ENCODE data around the gene PSMD1.

Gene PSMD1

DNA sequence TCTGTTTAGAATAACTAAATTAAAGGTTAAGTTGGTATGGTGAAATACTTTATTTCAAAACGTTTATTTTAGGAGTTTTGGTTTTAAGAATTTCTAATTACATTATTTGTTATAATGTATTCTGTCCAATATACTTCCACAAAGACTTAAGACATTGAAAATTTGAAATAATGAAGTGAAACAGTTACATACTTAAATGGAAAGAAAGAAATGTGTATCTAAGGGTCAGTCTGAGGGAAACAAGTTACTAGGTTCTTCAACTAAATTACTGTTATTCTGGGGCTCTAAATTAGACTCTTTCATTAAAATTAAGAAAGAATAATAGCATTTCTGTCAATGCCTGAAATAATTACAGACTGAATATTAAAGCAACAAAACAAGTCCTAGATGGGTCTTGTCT lies 60.5 kb downstream of the PSMD1 start:
- TF ChIP-seq, protein P1, sequence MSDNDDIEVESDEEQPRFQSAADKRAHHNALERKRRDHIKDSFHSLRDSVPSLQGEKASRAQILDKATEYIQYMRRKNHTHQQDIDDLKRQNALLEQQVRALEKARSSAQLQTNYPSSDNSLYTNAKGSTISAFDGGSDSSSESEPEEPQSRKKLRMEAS (IDR thresholded peaks at IDR 0.05) = no peak
- no peak for TF ChIP-seq TEAD4 (IDR thresholded peaks at IDR 0.05)
- TF ChIP-seq RAD21 (IDR thresholded peaks at IDR 0.05; ENCODE audit: low read depth) = no peak
- TF ChIP-seq NFIC (IDR thresholded peaks at IDR 0.05) = no peak
- TF ChIP-seq, protein P2, sequence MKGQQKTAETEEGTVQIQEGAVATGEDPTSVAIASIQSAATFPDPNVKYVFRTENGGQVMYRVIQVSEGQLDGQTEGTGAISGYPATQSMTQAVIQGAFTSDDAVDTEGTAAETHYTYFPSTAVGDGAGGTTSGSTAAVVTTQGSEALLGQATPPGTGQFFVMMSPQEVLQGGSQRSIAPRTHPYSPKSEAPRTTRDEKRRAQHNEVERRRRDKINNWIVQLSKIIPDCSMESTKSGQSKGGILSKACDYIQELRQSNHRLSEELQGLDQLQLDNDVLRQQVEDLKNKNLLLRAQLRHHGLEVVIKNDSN (IDR thresholded peaks at IDR 0.05) = no peak
- TF ChIP-seq, protein P3, sequence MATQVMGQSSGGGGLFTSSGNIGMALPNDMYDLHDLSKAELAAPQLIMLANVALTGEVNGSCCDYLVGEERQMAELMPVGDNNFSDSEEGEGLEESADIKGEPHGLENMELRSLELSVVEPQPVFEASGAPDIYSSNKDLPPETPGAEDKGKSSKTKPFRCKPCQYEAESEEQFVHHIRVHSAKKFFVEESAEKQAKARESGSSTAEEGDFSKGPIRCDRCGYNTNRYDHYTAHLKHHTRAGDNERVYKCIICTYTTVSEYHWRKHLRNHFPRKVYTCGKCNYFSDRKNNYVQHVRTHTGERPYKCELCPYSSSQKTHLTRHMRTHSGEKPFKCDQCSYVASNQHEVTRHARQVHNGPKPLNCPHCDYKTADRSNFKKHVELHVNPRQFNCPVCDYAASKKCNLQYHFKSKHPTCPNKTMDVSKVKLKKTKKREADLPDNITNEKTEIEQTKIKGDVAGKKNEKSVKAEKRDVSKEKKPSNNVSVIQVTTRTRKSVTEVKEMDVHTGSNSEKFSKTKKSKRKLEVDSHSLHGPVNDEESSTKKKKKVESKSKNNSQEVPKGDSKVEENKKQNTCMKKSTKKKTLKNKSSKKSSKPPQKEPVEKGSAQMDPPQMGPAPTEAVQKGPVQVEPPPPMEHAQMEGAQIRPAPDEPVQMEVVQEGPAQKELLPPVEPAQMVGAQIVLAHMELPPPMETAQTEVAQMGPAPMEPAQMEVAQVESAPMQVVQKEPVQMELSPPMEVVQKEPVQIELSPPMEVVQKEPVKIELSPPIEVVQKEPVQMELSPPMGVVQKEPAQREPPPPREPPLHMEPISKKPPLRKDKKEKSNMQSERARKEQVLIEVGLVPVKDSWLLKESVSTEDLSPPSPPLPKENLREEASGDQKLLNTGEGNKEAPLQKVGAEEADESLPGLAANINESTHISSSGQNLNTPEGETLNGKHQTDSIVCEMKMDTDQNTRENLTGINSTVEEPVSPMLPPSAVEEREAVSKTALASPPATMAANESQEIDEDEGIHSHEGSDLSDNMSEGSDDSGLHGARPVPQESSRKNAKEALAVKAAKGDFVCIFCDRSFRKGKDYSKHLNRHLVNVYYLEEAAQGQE (IDR thresholded peaks at IDR 0.05; ENCODE audit: low read depth) = no peak
- TF ChIP-seq EP300 (IDR thresholded peaks at IDR 0.05; ENCODE audit: borderline replicate concordance) = no peak
- TF ChIP-seq CREB1 (IDR thresholded peaks at IDR 0.05; ENCODE audit: low read depth) = no peak
- no peak for TF ChIP-seq EGR1 (IDR thresholded peaks at IDR 0.05)
- no peak for TF ChIP-seq TCF12 (IDR thresholded peaks at IDR 0.05; ENCODE audit: low read depth)
- no peak for TF ChIP-seq YY1 (IDR thresholded peaks at IDR 0.05; ENCODE audit: low read depth)
- no peak for TF ChIP-seq FOXM1 (IDR thresholded peaks at IDR 0.05; ENCODE audit: borderline replicate concordance, low read depth)
- TF ChIP-seq CEBPB (IDR thresholded peaks at IDR 0.05) = no peak
- no peak for TF ChIP-seq TAF1 (IDR thresholded peaks at IDR 0.05; ENCODE audit: low read depth)
- no peak for TF ChIP-seq ZBTB7A (IDR thresholded peaks at IDR 0.05; ENCODE audit: low read depth)

DNA sequence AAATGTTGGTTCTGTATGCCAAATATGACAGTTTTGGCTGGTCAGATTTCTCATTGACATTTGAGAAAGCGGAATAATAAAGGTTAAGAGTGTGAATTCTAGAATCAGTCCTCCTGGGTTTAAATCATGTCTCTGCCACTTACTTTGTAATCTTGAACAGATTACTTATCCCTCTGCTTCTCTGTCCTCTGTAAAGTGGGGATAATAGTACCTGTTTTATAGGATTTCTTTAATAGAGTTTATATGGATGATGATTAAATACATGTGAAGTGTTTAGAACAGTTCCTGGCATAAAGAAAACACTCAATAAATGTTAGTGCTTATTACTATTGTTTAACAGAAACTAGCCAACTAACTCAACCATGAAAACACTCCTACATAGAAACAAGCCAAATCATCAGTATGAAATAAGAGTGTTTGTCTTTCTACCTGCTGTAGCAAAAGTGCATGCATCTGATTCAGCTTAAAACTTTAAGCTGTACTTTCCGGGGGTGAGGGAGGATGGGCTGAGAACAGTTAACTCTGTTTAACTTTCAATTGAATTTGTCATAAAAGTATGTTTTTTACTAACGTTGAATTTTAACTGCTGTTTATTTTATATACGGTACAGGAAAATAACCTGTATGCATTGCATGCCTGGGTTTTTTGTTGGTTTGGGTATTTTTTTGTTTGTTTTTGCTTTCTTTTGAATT lies 61.4 kb downstream of the PSMD1 start:
- no peak for TF ChIP-seq CEBPB (IDR thresholded peaks at IDR 0.05)
- TF ChIP-seq CREB1 (IDR thresholded peaks at IDR 0.05; ENCODE audit: low read depth) = no peak
- TF ChIP-seq FOXM1 (IDR thresholded peaks at IDR 0.05; ENCODE audit: borderline replicate concordance, low read depth) = no peak
- no peak for TF ChIP-seq TAF1 (IDR thresholded peaks at IDR 0.05; ENCODE audit: low read depth)
- TF ChIP-seq, protein P2 (IDR thresholded peaks at IDR 0.05) = no peak
- TF ChIP-seq EGR1 (IDR thresholded peaks at IDR 0.05) = no peak
- no peak for TF ChIP-seq RAD21 (IDR thresholded peaks at IDR 0.05; ENCODE audit: low read depth)
- TF ChIP-seq NFIC (IDR thresholded peaks at IDR 0.05) = no peak
- no peak for TF ChIP-seq TEAD4 (IDR thresholded peaks at IDR 0.05)
- no peak for TF ChIP-seq EP300 (IDR thresholded peaks at IDR 0.05; ENCODE audit: borderline replicate concordance)
- TF ChIP-seq TCF12 (IDR thresholded peaks at IDR 0.05; ENCODE audit: low read depth) = no peak

DNA sequence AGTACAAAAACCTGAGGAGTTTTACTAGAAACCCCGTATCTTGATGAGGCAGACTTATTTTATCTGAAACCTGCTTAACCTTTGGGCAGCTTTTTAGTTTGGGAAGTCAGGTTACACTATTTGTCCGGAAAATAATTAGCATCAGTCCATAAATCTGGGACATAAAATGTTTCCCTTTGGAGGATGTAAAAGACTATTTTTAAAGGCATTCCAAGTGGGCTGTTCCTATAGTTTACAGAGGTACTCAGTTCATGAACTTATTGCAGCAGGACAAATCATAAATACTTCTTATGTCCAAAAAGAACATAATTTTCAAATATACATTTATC lies 61.9 kb downstream of the PSMD1 start:
- no peak for TF ChIP-seq CREB1 (IDR thresholded peaks at IDR 0.05; ENCODE audit: low read depth)
- TF ChIP-seq FOXM1 (IDR thresholded peaks at IDR 0.05; ENCODE audit: borderline replicate concordance, low read depth) = no peak
- no peak for TF ChIP-seq CEBPB (IDR thresholded peaks at IDR 0.05)
- no peak for TF ChIP-seq YY1 (IDR thresholded peaks at IDR 0.05; ENCODE audit: low read depth)
- TF ChIP-seq, protein P3 (IDR thresholded peaks at IDR 0.05; ENCODE audit: low read depth) = no peak
- no peak for TF ChIP-seq RAD21 (IDR thresholded peaks at IDR 0.05; ENCODE audit: low read depth)
- TF ChIP-seq, protein P1 (IDR thresholded peaks at IDR 0.05) = no peak
- TF ChIP-seq EP300 (IDR thresholded peaks at IDR 0.05; ENCODE audit: borderline replicate concordance) = no peak
- TF ChIP-seq, protein P2 (IDR thresholded peaks at IDR 0.05) = no peak
- TF ChIP-seq TCF12 (IDR thresholded peaks at IDR 0.05; ENCODE audit: low read depth) = no peak
- TF ChIP-seq EGR1 (IDR thresholded peaks at IDR 0.05) = no peak
- no peak for TF ChIP-seq TEAD4 (IDR thresholded peaks at IDR 0.05)
- no peak for TF ChIP-seq TAF1 (IDR thresholded peaks at IDR 0.05; ENCODE audit: low read depth)
- TF ChIP-seq NFIC (IDR thresholded peaks at IDR 0.05) = no peak
- TF ChIP-seq ZBTB7A (IDR thresholded peaks at IDR 0.05; ENCODE audit: low read depth) = no peak

DNA sequence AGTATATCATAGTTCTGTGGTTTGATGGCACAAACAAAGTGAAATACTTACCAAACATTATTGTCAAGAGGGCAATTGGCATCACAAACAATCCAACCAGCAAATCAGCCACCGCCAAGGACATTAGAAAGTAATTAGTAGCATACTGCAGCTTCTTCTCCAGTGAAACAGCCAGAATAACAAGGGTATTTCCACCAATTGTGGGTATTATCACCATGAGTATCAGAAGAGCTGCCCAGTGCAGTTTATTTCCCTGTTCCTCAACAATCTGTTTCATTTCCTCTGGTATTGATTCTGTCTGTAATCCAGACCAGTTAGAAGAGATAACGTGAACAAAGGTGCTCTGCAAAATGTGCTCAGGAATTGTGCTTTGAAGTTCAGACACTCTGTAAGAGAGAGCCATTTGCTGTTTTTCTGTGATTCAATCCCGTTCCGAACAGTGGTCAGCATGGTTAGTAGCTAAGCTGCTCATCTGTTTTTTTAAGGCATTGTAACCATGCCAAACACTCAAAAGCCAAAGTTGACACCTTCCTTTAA lies 66.8 kb downstream of the PSMD1 start:
- no peak for TF ChIP-seq TEAD4 (IDR thresholded peaks at IDR 0.05)
- TF ChIP-seq, protein P2 (IDR thresholded peaks at IDR 0.05) = no peak
- no peak for TF ChIP-seq EGR1 (IDR thresholded peaks at IDR 0.05)
- no peak for TF ChIP-seq CREB1 (IDR thresholded peaks at IDR 0.05; ENCODE audit: low read depth)
- TF ChIP-seq, protein P3 (IDR thresholded peaks at IDR 0.05; ENCODE audit: low read depth) = no peak
- TF ChIP-seq, protein P1 (IDR thresholded peaks at IDR 0.05) = no peak
- TF ChIP-seq TCF12 (IDR thresholded peaks at IDR 0.05; ENCODE audit: low read depth) = no peak
- no peak for TF ChIP-seq CEBPB (IDR thresholded peaks at IDR 0.05)
- TF ChIP-seq TAF1 (IDR thresholded peaks at IDR 0.05; ENCODE audit: low read depth) = no peak
- TF ChIP-seq RAD21 (IDR thresholded peaks at IDR 0.05; ENCODE audit: low read depth) = no peak
- TF ChIP-seq NFIC (IDR thresholded peaks at IDR 0.05) = no peak
- TF ChIP-seq FOXM1 (IDR thresholded peaks at IDR 0.05; ENCODE audit: borderline replicate concordance, low read depth) = no peak
- no peak for TF ChIP-seq YY1 (IDR thresholded peaks at IDR 0.05; ENCODE audit: low read depth)
- no peak for TF ChIP-seq EP300 (IDR thresholded peaks at IDR 0.05; ENCODE audit: borderline replicate concordance)
- no peak for TF ChIP-seq ZBTB7A (IDR thresholded peaks at IDR 0.05; ENCODE audit: low read depth)
